Mammary epithelial cell (primary cell): ENCODE data around the gene SLC26A6.

ENCODE experiments used
- EZH2 ChIP-seq: IDR thresholded peaks from 2 replicates; pipeline ENCODE4 v1.6.1; 2012; ENCODE audit warnings: low read length, inconsistent platforms, borderline replicate concordance
- TF ChIP-seq, protein P1 (sequence below), 2 donors: IDR thresholded peaks in 1 of 2; conservative IDR thresholded peaks in 1 of 2; 2 replicates each; pipeline ENCODE4 v1.5.1; 2011 to 2012; ENCODE audit warnings: inconsistent platforms in 2 of 2, low read length in 2 of 2, mild to moderate bottlenecking in 2 of 2, control low read depth in 1 of 2, low read depth in 1 of 2; ENCODE audit not compliant: insufficient read depth in 1 of 2; ENCODE audit errors: extremely low read depth in 1 of 2

- TF ChIP-seq, protein P1, sequence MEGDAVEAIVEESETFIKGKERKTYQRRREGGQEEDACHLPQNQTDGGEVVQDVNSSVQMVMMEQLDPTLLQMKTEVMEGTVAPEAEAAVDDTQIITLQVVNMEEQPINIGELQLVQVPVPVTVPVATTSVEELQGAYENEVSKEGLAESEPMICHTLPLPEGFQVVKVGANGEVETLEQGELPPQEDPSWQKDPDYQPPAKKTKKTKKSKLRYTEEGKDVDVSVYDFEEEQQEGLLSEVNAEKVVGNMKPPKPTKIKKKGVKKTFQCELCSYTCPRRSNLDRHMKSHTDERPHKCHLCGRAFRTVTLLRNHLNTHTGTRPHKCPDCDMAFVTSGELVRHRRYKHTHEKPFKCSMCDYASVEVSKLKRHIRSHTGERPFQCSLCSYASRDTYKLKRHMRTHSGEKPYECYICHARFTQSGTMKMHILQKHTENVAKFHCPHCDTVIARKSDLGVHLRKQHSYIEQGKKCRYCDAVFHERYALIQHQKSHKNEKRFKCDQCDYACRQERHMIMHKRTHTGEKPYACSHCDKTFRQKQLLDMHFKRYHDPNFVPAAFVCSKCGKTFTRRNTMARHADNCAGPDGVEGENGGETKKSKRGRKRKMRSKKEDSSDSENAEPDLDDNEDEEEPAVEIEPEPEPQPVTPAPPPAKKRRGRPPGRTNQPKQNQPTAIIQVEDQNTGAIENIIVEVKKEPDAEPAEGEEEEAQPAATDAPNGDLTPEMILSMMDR (conservative IDR thresholded peaks at IDR 0.05 in 1 of 2, IDR thresholded peaks at IDR 0.05 in 1 of 2; ENCODE audit: extremely low read depth in 1 of 2, insufficient read depth in 1 of 2, low read depth in 1 of 2, low read length in 2 of 2), result no peak
- no peak for TF ChIP-seq EZH2
Observed at GRCh38 chr3:48614044-48614443, 21.2 kb downstream of the SLC26A6 start.
